Measurements from ENCODE around the gene MAN2C1.
"Not testable (repeated sequence)": the region's sequence is repeated elsewhere in the genome, so short reads cannot be mapped to it uniquely, and the experiment has no call there.

The MAN2C1 gene

GRCh38 chr15:75342221-75342620 lies 26.2 kb downstream of the MAN2C1 start:
- DNase-seq = no peak

- no peak for DNase-seq
Observed at GRCh38 chr15:75339531-75340240, 28.7 kb downstream of the MAN2C1 start.

- DNase-seq = no peak
Observed at GRCh38 chr15:75338661-75339240, 29.7 kb downstream of the MAN2C1 start.

- DNase-seq = peak; percentile 73
Observed at GRCh38 chr15:75335705-75336355, 32.6 kb downstream of the MAN2C1 start, which contains the start of gene COMMD4. COMMD4 (plus strand) TSS chr15:75336063; CDS start chr15:75336090, 27 bp downstream.

- no peak for DNase-seq
Observed at GRCh38 chr15:75335313-75335704, 33.1 kb downstream of the MAN2C1 start.

GRCh38 chr15:75333654-75334419 lies 34.6 kb downstream of the MAN2C1 start:
- DNase-seq = not testable (repeated sequence)

- DNase-seq = not testable (repeated sequence)
Observed at GRCh38 chr15:75332093-75332492, 36.3 kb downstream of the MAN2C1 start.

GRCh38 chr15:75329571-75329970 lies 38.8 kb downstream of the MAN2C1 start:
- DNase-seq = no peak

GRCh38 chr15:75328493-75329314 lies 39.7 kb downstream of the MAN2C1 start:
- DNase-seq = no peak

GRCh38 chr15:75327491-75327890 lies 40.9 kb downstream of the MAN2C1 start:
- DNase-seq = no peak

- no peak for DNase-seq
Observed at GRCh38 chr15:75327005-75327404, 41.4 kb downstream of the MAN2C1 start.

GRCh38 chr15:75325922-75326321 lies 42.5 kb downstream of the MAN2C1 start:
- DNase-seq = no peak

GRCh38 chr15:75321711-75322110 lies 46.7 kb downstream of the MAN2C1 start:
- DNase-seq = no peak

GRCh38 chr15:75319231-75319897 lies 49.0 kb downstream of the MAN2C1 start:
- DNase-seq = not testable (repeated sequence)

GRCh38 chr15:75314552-75315290 lies 53.7 kb downstream of the MAN2C1 start:
- DNase-seq = no peak

- no peak for DNase-seq
Observed at GRCh38 chr15:75313116-75313845, 55.1 kb downstream of the MAN2C1 start.

- DNase-seq = not testable (repeated sequence)
Observed at GRCh38 chr15:75312548-75312947, 55.9 kb downstream of the MAN2C1 start.

GRCh38 chr15:75309711-75310110 lies 58.7 kb downstream of the MAN2C1 start:
- DNase-seq = no peak

GRCh38 chr15:75307778-75308390 lies 60.5 kb downstream of the MAN2C1 start:
- no peak for DNase-seq

- no peak for DNase-seq
Observed at GRCh38 chr15:75306188-75306587, 62.2 kb downstream of the MAN2C1 start.

Measured in CD4-positive, alpha-beta T cell treated with Interleukin-12 subunit alpha and Interleukin-12 subunit beta, for 1 hour (primary cell).